ENCODE results near the gene PLXNB1.
"Not testable (repeated sequence)": the region's sequence is repeated elsewhere in the genome, so short reads cannot be mapped to it uniquely, and the experiment has no call there.

The PLXNB1 gene

GRCh38 chr3:48429960-48430707 lies at the start of gene PLXNB1:
Gene PLXNB1 (minus strand): TSS chr3:48430086. CDS start chr3:48424611, 5,475 bp downstream.
- DNase-seq = no peak

GRCh38 chr3:48478626-48479555 lies 49.0 kb upstream of the PLXNB1 start:
- DNase-seq = peak; percentile 45 to 52

GRCh38 chr3:48477959-48478520 lies 48.2 kb upstream of the PLXNB1 start:
- no peak for DNase-seq

- DNase-seq = no peak
These were observed 46.7 kb upstream of the PLXNB1 start for GRCh38 chr3:48476426-48477053.

- DNase-seq = no peak
These were observed 45.3 kb upstream of the PLXNB1 start for GRCh38 chr3:48475188-48475587.

- no peak for DNase-seq
These were observed 44.7 kb upstream of the PLXNB1 start for GRCh38 chr3:48474619-48475018.

GRCh38 chr3:48474031-48474430 lies 44.1 kb upstream of the PLXNB1 start:
- DNase-seq = not testable (repeated sequence)

GRCh38 chr3:48473617-48473952 lies 43.7 kb upstream of the PLXNB1 start:
- DNase-seq = no peak

- DNase-seq = peak; percentile 97 to 98
These were observed 43.2 kb upstream of the PLXNB1 start for GRCh38 chr3:48472923-48473616.

- no peak for DNase-seq
These were observed 42.7 kb upstream of the PLXNB1 start for GRCh38 chr3:48472673-48472922.

GRCh38 chr3:48470286-48470685 lies 40.4 kb upstream of the PLXNB1 start:
- DNase-seq = no peak

- no peak for DNase-seq
These were observed 39.4 kb upstream of the PLXNB1 start for GRCh38 chr3:48469046-48469915.

- DNase-seq = no peak
These were observed 38.4 kb upstream of the PLXNB1 start for GRCh38 chr3:48468329-48468731.

GRCh38 chr3:48467473-48468267 lies 37.8 kb upstream of the PLXNB1 start:
- DNase-seq = no peak

GRCh38 chr3:48467110-48467454 lies 37.2 kb upstream of the PLXNB1 start:
- DNase-seq = no peak

GRCh38 chr3:48466386-48467109 lies 36.7 kb upstream of the PLXNB1 start:
- peak; percentile 39 to 48 for DNase-seq

- peak; percentile 81 to 84 for DNase-seq
These were observed 35.9 kb upstream of the PLXNB1 start for GRCh38 chr3:48465531-48466378.

GRCh38 chr3:48465237-48465530 lies 35.3 kb upstream of the PLXNB1 start:
- DNase-seq = no peak

- DNase-seq = no peak
These were observed 34.9 kb upstream of the PLXNB1 start for GRCh38 chr3:48464713-48465221.
